Medulla oblongata (tissue), 1 donor: ENCODE measurements around the gene ZNF608.

Experiments
- DNase-seq: peaks from one replicate; pipeline ENCODE4 v3.0.0-alpha.2; 2015; ENCODE audit errors: extremely low spot score

Gene ZNF608

GRCh38 chr5:124752854-124753720 lies 6.6 kb upstream of the ZNF608 start:
- DNase-seq = no peak

- no peak for DNase-seq
These were observed 4.6 kb upstream of the ZNF608 start for GRCh38 chr5:124751031-124751430.

GRCh38 chr5:124748687-124749594 lies 2.5 kb upstream of the ZNF608 start:
- DNase-seq = peak; percentile 98

- DNase-seq = peak; percentile 82
These were observed 1.6 kb upstream of the ZNF608 start for GRCh38 chr5:124747791-124748686.

GRCh38 chr5:124746916-124747790 lies 714 bp upstream of the ZNF608 start:
- peak; percentile 95 for DNase-seq

GRCh38 chr5:124745007-124745927 lies 1.2 kb downstream of the ZNF608 start:
- DNase-seq = peak; percentile 66

GRCh38 chr5:124744170-124744971 lies 2.1 kb downstream of the ZNF608 start:
- DNase-seq = peak; percentile 81

GRCh38 chr5:124743602-124744169 lies 2.8 kb downstream of the ZNF608 start:
- DNase-seq = no peak

- no peak for DNase-seq
These were observed 3.3 kb downstream of the ZNF608 start for GRCh38 chr5:124742983-124743601.

- no peak for DNase-seq
These were observed 3.9 kb downstream of the ZNF608 start for GRCh38 chr5:124742521-124742920.

- peak; percentile 55 for DNase-seq
These were observed 4.5 kb downstream of the ZNF608 start for GRCh38 chr5:124741711-124742496.

- no peak for DNase-seq
These were observed 5.4 kb downstream of the ZNF608 start for GRCh38 chr5:124740991-124741583.

- DNase-seq = peak; percentile 24
These were observed 6.4 kb downstream of the ZNF608 start for GRCh38 chr5:124740071-124740470.

- no peak for DNase-seq
These were observed 6.8 kb downstream of the ZNF608 start for GRCh38 chr5:124739634-124740025.

GRCh38 chr5:124738681-124739633 lies 7.5 kb downstream of the ZNF608 start:
- no peak for DNase-seq
